Measurements from ENCODE around the gene ZBTB16. TPM values are rescaled to one million over a fixed set of nuclear protein-coding genes. Genes with fewer than 3 reads are reported as not detected.

Gene ZBTB16
- total and polyA plus RNA-seq, 2 experiments from 2014 or later: 0.29 to 1.4 TPM

DNA sequence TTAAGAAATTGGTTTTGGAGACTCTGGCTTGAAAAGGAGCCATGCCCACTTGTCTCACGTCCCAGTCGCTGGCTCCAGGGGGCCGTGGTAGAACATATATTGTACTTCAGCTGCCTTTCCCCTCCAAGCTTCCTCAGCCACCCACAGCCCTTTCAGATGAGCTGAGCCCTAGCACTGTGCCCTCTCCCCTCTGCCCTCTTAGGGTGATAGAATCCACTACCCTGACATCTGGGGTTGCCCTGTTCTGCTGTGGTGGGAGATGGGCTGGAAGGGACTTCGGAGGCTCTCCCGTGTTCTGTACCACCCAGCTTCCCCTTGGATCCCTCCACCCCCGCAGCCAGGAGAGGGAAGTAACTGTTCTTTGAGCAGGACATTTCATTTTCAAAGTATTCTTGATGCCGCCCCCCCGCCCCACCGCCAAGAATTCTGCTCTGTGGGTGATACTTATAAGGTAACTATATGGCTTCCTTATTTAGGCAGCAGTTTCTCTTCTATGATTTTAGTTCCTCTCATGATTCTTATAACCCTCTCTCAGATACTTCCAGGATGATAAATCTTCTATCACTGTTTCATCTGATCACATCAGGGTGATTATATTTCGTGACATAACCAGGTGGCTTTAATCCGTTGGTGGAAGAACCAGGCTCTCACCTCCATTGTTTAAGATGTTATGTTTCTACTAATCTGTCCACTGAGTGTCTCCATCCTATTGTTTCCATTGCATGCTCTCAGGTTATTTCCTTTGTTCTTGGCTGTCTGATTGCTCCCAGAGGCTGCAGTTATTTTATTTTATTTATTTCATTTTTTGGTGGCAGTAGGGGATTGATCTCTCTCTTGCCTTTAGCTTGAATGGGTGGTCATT lies 24.1 kb downstream of the ZBTB16 start (continued):
- TF ChIP-seq, protein P1, sequence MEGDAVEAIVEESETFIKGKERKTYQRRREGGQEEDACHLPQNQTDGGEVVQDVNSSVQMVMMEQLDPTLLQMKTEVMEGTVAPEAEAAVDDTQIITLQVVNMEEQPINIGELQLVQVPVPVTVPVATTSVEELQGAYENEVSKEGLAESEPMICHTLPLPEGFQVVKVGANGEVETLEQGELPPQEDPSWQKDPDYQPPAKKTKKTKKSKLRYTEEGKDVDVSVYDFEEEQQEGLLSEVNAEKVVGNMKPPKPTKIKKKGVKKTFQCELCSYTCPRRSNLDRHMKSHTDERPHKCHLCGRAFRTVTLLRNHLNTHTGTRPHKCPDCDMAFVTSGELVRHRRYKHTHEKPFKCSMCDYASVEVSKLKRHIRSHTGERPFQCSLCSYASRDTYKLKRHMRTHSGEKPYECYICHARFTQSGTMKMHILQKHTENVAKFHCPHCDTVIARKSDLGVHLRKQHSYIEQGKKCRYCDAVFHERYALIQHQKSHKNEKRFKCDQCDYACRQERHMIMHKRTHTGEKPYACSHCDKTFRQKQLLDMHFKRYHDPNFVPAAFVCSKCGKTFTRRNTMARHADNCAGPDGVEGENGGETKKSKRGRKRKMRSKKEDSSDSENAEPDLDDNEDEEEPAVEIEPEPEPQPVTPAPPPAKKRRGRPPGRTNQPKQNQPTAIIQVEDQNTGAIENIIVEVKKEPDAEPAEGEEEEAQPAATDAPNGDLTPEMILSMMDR (conservative IDR thresholded peaks at IDR 0.05; ENCODE audit: low read depth in 2 of 2): no peak
- TF ChIP-seq EZH2phosphoT487 (IDR thresholded peaks at IDR 0.05; ENCODE audit: unreplicated experiment) (no peak), STAT1 (IDR thresholded peaks at IDR 0.05; ENCODE audit: unreplicated experiment) (no peak), ZNF114 (CRISPR knock-in tag; IDR thresholded peaks at IDR 0.05) (no peak), NANOG (IDR thresholded peaks at IDR 0.05; ENCODE audit: borderline replicate concordance) (no peak), CREB1 (CRISPR knock-in tag; IDR thresholded peaks at IDR 0.05; ENCODE audit: low read depth) (no peak), ZNF331 (CRISPR knock-in tag; IDR thresholded peaks at IDR 0.05; ENCODE audit: low read depth) (no peak)
- TF ChIP-seq, protein P2, sequence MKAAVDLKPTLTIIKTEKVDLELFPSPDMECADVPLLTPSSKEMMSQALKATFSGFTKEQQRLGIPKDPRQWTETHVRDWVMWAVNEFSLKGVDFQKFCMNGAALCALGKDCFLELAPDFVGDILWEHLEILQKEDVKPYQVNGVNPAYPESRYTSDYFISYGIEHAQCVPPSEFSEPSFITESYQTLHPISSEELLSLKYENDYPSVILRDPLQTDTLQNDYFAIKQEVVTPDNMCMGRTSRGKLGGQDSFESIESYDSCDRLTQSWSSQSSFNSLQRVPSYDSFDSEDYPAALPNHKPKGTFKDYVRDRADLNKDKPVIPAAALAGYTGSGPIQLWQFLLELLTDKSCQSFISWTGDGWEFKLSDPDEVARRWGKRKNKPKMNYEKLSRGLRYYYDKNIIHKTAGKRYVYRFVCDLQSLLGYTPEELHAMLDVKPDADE (IDR thresholded peaks at IDR 0.05): no peak
- TF ChIP-seq, protein P3, sequence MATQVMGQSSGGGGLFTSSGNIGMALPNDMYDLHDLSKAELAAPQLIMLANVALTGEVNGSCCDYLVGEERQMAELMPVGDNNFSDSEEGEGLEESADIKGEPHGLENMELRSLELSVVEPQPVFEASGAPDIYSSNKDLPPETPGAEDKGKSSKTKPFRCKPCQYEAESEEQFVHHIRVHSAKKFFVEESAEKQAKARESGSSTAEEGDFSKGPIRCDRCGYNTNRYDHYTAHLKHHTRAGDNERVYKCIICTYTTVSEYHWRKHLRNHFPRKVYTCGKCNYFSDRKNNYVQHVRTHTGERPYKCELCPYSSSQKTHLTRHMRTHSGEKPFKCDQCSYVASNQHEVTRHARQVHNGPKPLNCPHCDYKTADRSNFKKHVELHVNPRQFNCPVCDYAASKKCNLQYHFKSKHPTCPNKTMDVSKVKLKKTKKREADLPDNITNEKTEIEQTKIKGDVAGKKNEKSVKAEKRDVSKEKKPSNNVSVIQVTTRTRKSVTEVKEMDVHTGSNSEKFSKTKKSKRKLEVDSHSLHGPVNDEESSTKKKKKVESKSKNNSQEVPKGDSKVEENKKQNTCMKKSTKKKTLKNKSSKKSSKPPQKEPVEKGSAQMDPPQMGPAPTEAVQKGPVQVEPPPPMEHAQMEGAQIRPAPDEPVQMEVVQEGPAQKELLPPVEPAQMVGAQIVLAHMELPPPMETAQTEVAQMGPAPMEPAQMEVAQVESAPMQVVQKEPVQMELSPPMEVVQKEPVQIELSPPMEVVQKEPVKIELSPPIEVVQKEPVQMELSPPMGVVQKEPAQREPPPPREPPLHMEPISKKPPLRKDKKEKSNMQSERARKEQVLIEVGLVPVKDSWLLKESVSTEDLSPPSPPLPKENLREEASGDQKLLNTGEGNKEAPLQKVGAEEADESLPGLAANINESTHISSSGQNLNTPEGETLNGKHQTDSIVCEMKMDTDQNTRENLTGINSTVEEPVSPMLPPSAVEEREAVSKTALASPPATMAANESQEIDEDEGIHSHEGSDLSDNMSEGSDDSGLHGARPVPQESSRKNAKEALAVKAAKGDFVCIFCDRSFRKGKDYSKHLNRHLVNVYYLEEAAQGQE (IDR thresholded peaks at IDR 0.05; ENCODE audit: unreplicated experiment): no peak

DNA sequence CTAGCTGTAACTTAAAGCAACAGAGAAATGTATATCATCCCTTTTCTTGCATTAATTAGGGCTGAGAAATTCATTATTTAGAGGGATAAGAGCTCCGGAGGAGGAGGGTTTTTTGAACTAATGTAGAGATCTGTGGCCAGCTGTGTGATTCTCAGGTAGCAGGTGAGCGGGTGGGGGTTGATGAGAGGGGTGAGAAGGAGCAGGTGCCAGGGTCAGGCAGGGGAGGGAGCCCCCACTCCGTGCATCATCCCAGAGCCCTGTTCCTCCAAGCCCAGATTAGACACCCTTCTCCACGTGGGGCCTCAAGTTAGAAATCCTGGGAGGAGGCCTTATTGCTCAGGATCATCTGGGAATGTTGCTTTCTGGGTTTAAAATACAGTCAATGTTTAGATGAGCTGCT lies 24.9 kb downstream of the ZBTB16 start:
- Histone ChIP-seq H3F3A (replicated peaks; ENCODE audit: low read depth) (no peaks in the 10 kb centered on the region), H3K9me2 (ENCODE audit: insufficient read depth) (no peaks in the 10 kb centered on the region), H3K27me3 (ENCODE audit: insufficient read depth) (no peaks in the 10 kb centered on the region), H2AFZ (no peak overlapping the region), H3K4me2 (no peak overlapping the region), H3K27ac (ENCODE audit: low read depth) (no peak overlapping the region), H3K36me3 (ENCODE audit: insufficient read depth) (no peaks in the 10 kb centered on the region), H3K4me3 (no peak overlapping the region), H4K20me1 (replicated peaks; ENCODE audit: insufficient read depth) (no peaks in the 10 kb centered on the region), H3K79me2 (replicated peaks; ENCODE audit: insufficient read depth) (no peaks in the 10 kb centered on the region), H3K4me1 (ENCODE audit: insufficient read depth) (no peaks in the 10 kb centered on the region)
- H3K27ac Mint-ChIP-seq: no peak overlapping the region
- H3K36me3 Mint-ChIP-seq (ENCODE audit: low read depth): no peaks in the 10 kb centered on the region
- DNase-seq (ENCODE audit: low spot score) (no peak), ATAC-seq (no peak)
- peaks cover 19% of the 10 kb centered on the region for H3K27me3 Mint-ChIP-seq (ENCODE audit: insufficient read depth, low read depth, poor library complexity)
- no peak overlapping the region for H3K4me3 Mint-ChIP-seq
- H3K9me3 Mint-ChIP-seq: no peaks in the 10 kb centered on the region
- peaks cover 5% of the 10 kb centered on the region for H3K4me1 Mint-ChIP-seq
- TF ChIP-seq NANOG (IDR thresholded peaks at IDR 0.05; ENCODE audit: borderline replicate concordance): no peak
- TF ChIP-seq POLR2AphosphoS5 (IDR thresholded peaks at IDR 0.05; ENCODE audit: low read depth): no peak
- TF ChIP-seq ZNF331 (CRISPR knock-in tag; IDR thresholded peaks at IDR 0.05; ENCODE audit: low read depth): no peak
- TF ChIP-seq, protein P4, sequence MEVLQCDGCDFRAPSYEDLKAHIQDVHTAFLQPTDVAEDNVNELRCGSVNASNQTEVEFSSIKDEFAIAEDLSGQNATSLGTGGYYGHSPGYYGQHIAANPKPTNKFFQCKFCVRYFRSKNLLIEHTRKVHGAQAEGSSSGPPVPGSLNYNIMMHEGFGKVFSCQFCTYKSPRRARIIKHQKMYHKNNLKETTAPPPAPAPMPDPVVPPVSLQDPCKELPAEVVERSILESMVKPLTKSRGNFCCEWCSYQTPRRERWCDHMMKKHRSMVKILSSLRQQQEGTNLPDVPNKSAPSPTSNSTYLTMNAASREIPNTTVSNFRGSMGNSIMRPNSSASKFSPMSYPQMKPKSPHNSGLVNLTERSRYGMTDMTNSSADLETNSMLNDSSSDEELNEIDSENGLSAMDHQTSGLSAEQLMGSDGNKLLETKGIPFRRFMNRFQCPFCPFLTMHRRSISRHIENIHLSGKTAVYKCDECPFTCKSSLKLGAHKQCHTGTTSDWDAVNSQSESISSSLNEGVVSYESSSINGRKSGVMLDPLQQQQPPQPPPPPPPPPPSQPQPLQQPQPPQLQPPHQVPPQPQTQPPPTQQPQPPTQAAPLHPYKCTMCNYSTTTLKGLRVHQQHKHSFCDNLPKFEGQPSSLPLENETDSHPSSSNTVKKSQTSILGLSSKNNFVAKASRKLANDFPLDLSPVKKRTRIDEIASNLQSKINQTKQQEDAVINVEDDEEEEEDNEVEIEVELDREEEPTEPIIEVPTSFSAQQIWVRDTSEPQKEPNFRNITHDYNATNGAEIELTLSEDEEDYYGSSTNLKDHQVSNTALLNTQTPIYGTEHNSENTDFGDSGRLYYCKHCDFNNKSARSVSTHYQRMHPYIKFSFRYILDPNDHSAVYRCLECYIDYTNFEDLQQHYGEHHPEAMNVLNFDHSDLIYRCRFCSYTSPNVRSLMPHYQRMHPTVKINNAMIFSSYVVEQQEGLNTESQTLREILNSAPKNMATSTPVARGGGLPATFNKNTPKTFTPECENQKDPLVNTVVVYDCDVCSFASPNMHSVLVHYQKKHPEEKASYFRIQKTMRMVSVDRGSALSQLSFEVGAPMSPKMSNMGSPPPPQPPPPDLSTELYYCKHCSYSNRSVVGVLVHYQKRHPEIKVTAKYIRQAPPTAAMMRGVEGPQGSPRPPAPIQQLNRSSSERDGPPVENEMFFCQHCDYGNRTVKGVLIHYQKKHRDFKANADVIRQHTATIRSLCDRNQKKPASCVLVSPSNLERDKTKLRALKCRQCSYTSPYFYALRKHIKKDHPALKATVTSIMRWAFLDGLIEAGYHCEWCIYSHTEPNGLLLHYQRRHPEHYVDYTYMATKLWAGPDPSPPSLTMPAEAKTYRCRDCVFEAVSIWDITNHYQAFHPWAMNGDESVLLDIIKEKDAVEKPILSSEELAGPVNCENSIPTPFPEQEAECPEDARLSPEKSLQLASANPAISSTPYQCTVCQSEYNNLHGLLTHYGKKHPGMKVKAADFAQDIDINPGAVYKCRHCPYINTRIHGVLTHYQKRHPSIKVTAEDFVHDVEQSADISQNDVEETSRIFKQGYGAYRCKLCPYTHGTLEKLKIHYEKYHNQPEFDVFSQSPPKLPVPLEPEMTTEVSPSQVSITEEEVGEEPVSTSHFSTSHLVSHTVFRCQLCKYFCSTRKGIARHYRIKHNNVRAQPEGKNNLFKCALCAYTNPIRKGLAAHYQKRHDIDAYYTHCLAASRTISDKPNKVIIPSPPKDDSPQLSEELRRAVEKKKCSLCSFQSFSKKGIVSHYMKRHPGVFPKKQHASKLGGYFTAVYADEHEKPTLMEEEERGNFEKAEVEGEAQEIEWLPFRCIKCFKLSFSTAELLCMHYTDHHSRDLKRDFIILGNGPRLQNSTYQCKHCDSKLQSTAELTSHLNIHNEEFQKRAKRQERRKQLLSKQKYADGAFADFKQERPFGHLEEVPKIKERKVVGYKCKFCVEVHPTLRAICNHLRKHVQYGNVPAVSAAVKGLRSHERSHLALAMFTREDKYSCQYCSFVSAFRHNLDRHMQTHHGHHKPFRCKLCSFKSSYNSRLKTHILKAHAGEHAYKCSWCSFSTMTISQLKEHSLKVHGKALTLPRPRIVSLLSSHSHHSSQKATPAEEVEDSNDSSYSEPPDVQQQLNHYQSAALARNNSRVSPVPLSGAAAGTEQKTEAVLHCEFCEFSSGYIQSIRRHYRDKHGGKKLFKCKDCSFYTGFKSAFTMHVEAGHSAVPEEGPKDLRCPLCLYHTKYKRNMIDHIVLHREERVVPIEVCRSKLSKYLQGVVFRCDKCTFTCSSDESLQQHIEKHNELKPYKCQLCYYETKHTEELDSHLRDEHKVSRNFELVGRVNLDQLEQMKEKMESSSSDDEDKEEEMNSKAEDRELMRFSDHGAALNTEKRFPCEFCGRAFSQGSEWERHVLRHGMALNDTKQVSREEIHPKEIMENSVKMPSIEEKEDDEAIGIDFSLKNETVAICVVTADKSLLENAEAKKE (CRISPR knock-in tag; IDR thresholded peaks at IDR 0.05): no peak
- no peak for TF ChIP-seq CREB1 (CRISPR knock-in tag; IDR thresholded peaks at IDR 0.05; ENCODE audit: low read depth)
- no peak for TF ChIP-seq JUNB (IDR thresholded peaks at IDR 0.05; ENCODE audit: unreplicated experiment)

Measured in GM23338 (cell line).